H1 (cell line): ENCODE data around the gene RBM42. TPM values are rescaled to one million over a fixed set of nuclear protein-coding genes. Genes with fewer than 3 reads are reported as not detected.

Source experiments
- CHD1 ChIP-seq: IDR thresholded peaks from 2 replicates; pipeline ENCODE4 v1.6.1; 2012; ENCODE audit warnings: low read depth, low read length, improper control_type of control experiment
- SAP30 ChIP-seq: fragments of 300-600 bp; sonication (generic); IDR thresholded peaks from 2 replicates; pipeline ENCODE4 v1.7.1; 2012; ENCODE audit warnings: low read length, moderate library complexity, mild to moderate bottlenecking, inconsistent platforms; ENCODE audit not compliant: insufficient read depth, insufficient replicate concordance
- polyA plus RNA-seq, 7 experiments: library from polyadenylated mRNA; depleted of rRNA in 3 of 7; stranded (reverse) in 5 of 7; unstranded in 2 of 7; fragments of >200 nt in 5 of 7; fragments of 200-250 nt in 2 of 7; gene quantifications; 1 replicate in 5 of 7; 2 replicates in 1 of 7; 4 replicates in 1 of 7; pipeline versions ENCODE4 v1.2.1 to v1.2.3, GENCODE V29; 2011 to 2013; ENCODE audit warnings: missing spikeins in 2 of 7, mixed read lengths in 2 of 7
- total RNA-seq: library from RNA; stranded (reverse); fragmentation: NEBNext Ultra II Directional; extraction: Animal tissue kit (Norgen Biotek cat#: 25700); gene quantifications from 2 replicates; pipeline ENCODE4 v1.2.1, GENCODE V29; 2021

The RBM42 gene
- total and polyA plus RNA-seq, 2 of the 8 experiments (the other 6 are each of a cell fraction or from before 2014, with no cell fraction given): 59.8 to 80.8 TPM

- TF ChIP-seq CHD1 (no peak), SAP30 (no peak)
These were observed 7.1 kb upstream of the RBM42 start (continued) for GRCh38 chr19:35621708-35622107.
